GM10248 (cell line): ENCODE data around the gene ZNF792.
"Not testable (repeated sequence)": the region's sequence is repeated elsewhere in the genome, so short reads cannot be mapped to it uniquely, and the experiment has no call there.

ENCODE experiments used
- CTCF ChIA-PET: fragments of 300-600 bp; sonication (Branson Sonifier 250); formaldehyde crosslinking; extraction: SDS; loops from one replicate; lab custom pipeline; 2021; ENCODE audit warnings: antibody characterized with exemption; lab: Yijun Ruan, JAX
- POLR2A ChIA-PET: fragments of 350-650 bp; sonication (Branson Sonifier 250); formaldehyde crosslinking; extraction: SDS; loops from one replicate; lab custom pipeline; 2020; ENCODE audit warnings: antibody characterized with exemption; lab: Yijun Ruan, JAX
- DNase-seq: peaks from one replicate; pipeline ENCODE4 v3.0.0; 2012; ENCODE audit errors: extremely low spot score
- CTCF ChIP-seq: IDR thresholded peaks from 2 replicates; pipeline ENCODE4 v1.5.1; 2012; ENCODE audit warnings: mild to moderate bottlenecking, low read depth; ENCODE audit errors: extremely low read depth, missing control alignments, control extremely low read depth

ZNF792 gene

DNA sequence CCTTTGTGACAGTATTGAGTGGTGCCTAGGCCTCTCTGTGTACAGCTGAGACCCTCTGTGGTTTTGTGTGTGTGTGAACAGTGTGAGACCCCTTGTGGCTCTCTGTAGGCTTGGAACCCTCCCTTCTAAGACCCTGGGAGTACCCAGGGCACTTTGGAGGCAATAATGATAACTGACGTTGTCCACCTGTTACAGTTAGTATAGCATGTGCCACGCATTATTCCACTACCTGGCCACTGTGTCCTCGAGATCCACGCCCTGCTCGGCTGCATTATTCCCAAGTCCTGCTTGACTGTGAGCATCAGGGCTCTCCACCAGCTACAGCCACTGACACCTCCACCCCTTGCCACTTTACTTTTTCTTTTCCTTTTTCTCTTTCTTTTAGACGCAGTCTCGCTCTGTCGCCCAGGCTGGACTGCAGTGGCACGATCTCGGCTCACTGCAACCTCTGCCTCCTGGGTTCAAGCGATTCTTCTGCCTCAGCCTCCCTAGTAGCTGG is 38.1 kb upstream of the ZNF792 start:
- POLR2A ChIA-PET, result interaction anchor here (0.9 kb wide), 1 partner anchor 13 kb away, joined by 3 read pairs; no protein-coding TSS in a partner anchor
- TF ChIP-seq CTCF, result no peak
- no peak for DNase-seq
- CTCF ChIA-PET, result interaction anchor here (0.7 to 2.2 kb wide), 5 partner anchors 7 to 28 kb away, joined by 3 to 6 read pairs (median 4); no protein-coding TSS in a partner anchor

DNA sequence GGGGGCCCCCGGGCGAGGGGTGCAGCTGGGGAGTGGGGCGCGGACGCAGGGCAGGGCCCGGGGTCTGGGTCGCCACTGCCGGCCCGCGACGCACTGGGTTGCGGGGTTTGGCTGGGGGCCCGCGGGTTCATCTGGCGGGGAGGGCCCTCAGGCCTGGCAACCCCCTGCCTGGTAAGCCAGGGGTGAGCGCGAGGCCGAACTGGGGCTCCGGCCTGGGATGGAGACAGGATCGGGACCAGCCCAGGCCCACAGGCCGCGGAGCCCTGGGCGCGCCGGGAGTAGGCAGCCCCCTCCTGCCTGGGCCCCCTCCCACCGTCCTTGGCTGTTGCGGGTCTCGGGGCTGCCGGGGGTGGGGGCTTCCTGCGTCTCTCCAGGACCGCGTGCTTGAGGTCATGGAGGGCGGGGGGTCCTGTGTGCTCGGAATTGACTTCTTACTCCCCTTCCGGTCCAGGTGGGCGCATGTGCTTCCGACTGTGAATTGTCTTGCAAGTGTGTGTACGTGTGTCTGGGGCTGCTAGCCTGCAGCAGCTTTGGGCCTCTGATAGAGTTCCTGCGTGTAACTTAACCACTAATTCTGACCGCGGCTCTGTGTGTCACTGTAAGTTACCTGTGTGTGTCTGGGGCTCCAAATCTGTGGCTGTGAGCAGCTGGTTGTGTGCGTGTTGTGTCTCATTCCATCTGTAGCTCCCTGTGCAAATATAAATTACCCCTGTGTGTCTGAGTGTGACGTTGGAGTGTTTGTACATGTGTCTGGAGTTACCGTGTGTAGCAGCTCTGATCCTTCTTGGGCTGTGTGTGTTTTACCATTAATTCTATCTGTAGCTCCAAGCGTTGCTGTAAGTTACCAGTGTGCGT is 36.8 kb upstream of the ZNF792 start:
- no peak for DNase-seq
- ChIA-PET POLR2A (interaction anchor here (0.9 kb wide), 1 partner anchor 12 kb away, joined by 3 read pairs; no protein-coding TSS in a partner anchor), CTCF (interaction anchor here (1.0 to 2.2 kb wide), 5 partner anchors 8 to 26 kb away, joined by 3 to 6 read pairs (median 4); no protein-coding TSS in a partner anchor)
- TF ChIP-seq CTCF, result no peak

GRCh38 chr19:35000338-35000646 is 36.3 kb upstream of the ZNF792 start:
- ChIA-PET CTCF (interaction anchor here (1.0 to 2.2 kb wide), 2 partner anchors 9 to 28 kb away, joined by 4 to 6 read pairs; no protein-coding TSS in a partner anchor), POLR2A (interaction anchor here (1.1 kb wide), 1 partner anchor 10 kb away, joined by 5 read pairs; no protein-coding TSS in a partner anchor)
- TF ChIP-seq CTCF, result no peak
- DNase-seq, result no peak

DNA sequence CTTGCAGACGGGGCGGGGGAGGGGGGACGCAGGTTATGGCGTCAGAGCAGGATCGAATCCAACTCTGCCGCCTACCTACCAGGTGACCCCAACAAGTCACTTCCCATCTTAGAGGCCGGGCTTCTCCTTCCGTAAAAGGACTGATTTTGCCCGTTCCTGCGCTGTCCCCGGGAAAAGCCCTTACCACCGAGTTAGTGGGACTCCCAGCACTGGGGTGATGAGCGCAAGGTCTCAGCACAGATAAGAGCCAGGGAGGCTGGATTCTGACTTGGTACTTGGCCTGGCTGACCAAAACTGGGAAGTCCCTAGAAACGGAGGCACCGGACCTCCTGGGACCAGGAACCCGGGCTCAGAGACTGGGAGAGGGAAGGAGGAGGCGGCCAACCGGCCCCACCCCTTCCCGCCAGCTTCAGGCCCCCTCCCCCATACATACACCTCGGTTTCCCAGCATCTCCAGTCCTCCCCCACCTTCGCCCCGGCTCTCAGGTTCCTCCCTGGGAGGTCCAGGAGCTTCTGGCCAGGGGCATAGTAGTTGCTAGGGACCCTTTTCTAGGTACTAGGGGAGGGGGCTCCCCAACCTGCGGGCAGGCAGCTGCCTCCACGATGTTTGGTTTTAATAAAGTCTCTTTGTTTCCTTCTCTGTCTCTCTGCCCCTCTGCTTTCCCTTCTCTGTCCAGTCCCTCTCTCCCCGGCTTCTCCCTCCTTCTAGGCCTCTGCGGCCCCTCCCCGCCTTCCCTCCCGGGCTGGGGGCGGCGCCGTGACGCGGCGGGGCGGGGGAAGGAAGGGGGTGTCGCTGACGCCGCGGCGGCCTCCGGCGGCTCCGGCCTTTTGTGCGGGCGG is 35.7 kb upstream of the ZNF792 start, which contains the start of gene GRAMD1A:
Gene GRAMD1A, plus strand, starts transcription at position 826 of the 840 bp plus-strand sequence. CDS start 156 bp downstream, outside the sequence.
- DNase-seq, result peak; percentile 93
- POLR2A ChIA-PET, result interaction anchor here (1.1 kb wide), 1 partner anchor 10 kb away, joined by 5 read pairs; no protein-coding TSS in a partner anchor
- no peak for TF ChIP-seq CTCF
- CTCF ChIA-PET, result interaction anchor here (1.0 to 2.2 kb wide), 2 partner anchors 10 to 28 kb away, joined by 4 to 6 read pairs; no protein-coding TSS in a partner anchor

DNA sequence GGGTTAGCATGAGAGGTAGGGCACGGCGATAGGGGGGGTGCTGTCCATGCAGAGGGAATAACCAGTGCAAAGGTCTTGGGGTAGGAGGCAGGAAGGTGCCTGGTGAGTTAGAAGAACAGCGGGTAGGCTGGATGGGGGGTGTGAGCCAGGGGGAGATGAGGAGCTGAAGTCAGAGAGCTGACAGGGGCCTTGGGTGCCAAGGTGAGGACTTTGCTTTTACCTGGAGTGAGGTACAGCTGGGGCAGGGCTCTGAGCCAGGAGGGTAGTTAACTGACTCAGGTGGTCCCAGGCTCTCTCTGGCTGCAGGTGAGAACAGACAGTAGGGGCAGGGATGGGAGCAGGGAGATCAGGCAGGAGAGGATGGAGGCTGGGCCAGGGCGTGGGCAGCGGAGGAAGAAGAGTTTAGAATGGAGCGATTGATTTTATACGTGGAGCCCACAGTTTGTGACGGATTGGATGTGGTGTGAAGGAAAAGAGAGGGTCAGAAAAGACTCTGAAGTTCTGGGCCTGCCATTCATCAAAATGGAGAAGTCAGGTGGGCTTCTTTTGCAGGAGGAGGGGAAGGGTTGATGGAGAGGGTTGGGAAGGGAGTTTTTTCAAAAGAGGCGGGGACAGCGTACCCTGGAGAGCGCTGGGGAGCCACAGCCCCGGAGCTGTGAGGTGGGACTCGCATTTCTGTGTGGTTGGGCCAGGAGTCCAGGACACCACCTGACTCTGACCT is 34.9 kb upstream of the ZNF792 start:
- no peak for DNase-seq
- ChIA-PET CTCF (no interaction called here), POLR2A (no interaction called here)
- TF ChIP-seq CTCF, result no peak

- POLR2A ChIA-PET, CTCF ChIA-PET, DNase-seq: not testable (repeated sequence)
Measured at GRCh38 chr19:34998224-34998623, 34.2 kb upstream of the ZNF792 start.
